ENCODE results near the gene CASTOR2.

DNA sequence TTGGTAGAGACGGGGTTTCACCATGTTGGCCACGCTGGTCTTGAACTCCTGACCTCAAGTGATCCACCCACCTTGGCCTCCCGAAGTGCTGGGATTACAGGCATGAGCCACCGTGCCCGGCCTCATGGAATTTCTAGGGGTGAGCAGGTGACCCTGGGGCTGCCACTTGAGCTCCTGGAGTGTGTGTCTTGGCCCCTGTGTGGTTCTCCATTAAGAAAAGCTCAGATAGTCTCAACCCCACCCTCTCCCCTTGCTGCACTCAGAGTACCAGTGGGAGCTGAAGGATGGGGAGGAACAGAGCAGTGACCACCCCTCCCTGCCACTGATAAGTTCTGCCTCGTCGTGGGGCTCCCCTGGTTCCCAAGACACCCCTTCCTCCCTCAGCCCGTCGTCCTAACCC lies 63.8 kb downstream of the CASTOR2 start:
- TF ChIP-seq CUX1 (IDR thresholded peaks at IDR 0.05; ENCODE audit: insufficient replicate concordance, low read depth, low read length) = no peak
- no peak for TF ChIP-seq ZNF274 (IDR thresholded peaks at IDR 0.05; ENCODE audit: insufficient read depth, insufficient read length)
- no peak for TF ChIP-seq FOXM1 (IDR thresholded peaks at IDR 0.05; ENCODE audit: low read depth, low read length)
- TF ChIP-seq JUNB (IDR thresholded peaks at IDR 0.05) = no peak
- no peak for TF ChIP-seq FOXK2 (IDR thresholded peaks at IDR 0.05)

Measured in GM12878 (cell line).